ENCODE results near the gene KLRC2. TPM values are rescaled to one million over a fixed set of nuclear protein-coding genes. Genes with fewer than 3 reads are reported as not detected.

The KLRC2 gene
- total RNA-seq, 1 experiment from 2014 or later = not detected

DNA sequence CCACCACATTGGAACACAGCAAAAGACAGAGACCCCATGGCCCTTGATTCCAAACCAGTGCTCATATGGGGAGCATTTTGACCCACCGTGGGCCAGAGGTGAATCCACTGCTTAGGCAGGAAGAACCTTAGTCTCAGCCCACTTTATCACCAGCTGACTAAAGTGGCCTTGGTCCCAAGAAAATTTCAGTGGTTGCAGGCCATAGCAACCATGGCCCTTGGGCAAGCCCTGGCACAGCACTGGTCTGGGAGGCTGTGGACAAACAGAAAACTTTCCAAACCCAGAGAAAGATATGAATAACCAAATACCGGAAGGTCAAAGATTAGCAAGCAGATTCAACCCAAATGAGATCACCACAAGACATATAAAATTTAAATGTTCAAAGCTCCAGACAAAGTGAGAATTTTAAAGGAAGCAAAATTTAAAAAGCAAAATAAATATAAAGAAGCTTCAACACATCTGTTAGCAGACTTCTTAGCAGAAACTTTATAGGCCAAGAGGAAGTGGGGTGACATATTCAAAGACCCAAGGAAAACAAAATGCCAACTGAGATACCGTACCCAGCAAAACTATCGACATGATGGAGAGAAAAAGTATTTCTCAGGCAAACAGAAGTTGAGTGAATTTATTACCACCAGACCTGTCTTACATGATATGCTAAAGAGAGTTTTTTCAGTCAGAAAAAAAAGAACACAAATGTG is 53.7 kb downstream of the KLRC2 start:
- ChIA-PET POLR2A (no interaction called here), CTCF (no interaction called here)
- no peak overlapping the region for H3K4me3 ChIP-seq (ENCODE audit: low read depth in 2 of 2, low read length in 2 of 2)
- no peaks in the 10 kb centered on the region for H3K4me1 ChIP-seq (ENCODE audit: control insufficient read depth, insufficient read depth, low read length)
- BruUV-seq (replicated peaks) = no TSS peak
- ATAC-seq (no peak), DNase-seq (ENCODE audit: low read depth, low spot score) (no peak)
- H3K27ac ChIP-seq (ENCODE audit: low read length) = no peak overlapping the region; the same call in 1 of the 2 replicates
- no peaks in the 10 kb centered on the region for H3K9me3 ChIP-seq (ENCODE audit: control insufficient read depth, insufficient read depth, low read depth, low read length)
- TF ChIP-seq POLR2AphosphoS5 (IDR thresholded peaks at IDR 0.05; ENCODE audit: low read depth, low read length) = no peak
- TF ChIP-seq SIN3A (IDR thresholded peaks at IDR 0.05; ENCODE audit: borderline replicate concordance, insufficient read depth, low read depth, low read length) = no peak
- TF ChIP-seq, protein P1, sequence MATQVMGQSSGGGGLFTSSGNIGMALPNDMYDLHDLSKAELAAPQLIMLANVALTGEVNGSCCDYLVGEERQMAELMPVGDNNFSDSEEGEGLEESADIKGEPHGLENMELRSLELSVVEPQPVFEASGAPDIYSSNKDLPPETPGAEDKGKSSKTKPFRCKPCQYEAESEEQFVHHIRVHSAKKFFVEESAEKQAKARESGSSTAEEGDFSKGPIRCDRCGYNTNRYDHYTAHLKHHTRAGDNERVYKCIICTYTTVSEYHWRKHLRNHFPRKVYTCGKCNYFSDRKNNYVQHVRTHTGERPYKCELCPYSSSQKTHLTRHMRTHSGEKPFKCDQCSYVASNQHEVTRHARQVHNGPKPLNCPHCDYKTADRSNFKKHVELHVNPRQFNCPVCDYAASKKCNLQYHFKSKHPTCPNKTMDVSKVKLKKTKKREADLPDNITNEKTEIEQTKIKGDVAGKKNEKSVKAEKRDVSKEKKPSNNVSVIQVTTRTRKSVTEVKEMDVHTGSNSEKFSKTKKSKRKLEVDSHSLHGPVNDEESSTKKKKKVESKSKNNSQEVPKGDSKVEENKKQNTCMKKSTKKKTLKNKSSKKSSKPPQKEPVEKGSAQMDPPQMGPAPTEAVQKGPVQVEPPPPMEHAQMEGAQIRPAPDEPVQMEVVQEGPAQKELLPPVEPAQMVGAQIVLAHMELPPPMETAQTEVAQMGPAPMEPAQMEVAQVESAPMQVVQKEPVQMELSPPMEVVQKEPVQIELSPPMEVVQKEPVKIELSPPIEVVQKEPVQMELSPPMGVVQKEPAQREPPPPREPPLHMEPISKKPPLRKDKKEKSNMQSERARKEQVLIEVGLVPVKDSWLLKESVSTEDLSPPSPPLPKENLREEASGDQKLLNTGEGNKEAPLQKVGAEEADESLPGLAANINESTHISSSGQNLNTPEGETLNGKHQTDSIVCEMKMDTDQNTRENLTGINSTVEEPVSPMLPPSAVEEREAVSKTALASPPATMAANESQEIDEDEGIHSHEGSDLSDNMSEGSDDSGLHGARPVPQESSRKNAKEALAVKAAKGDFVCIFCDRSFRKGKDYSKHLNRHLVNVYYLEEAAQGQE (IDR thresholded peaks at IDR 0.05; ENCODE audit: insufficient read depth in 1 of 2, low read depth in 2 of 2, low read length in 1 of 2) = no peak
- no peak for TF ChIP-seq TCF7L2 (IDR thresholded peaks at IDR 0.05; ENCODE audit: low read depth, low read length)
- TF ChIP-seq, protein P2, sequence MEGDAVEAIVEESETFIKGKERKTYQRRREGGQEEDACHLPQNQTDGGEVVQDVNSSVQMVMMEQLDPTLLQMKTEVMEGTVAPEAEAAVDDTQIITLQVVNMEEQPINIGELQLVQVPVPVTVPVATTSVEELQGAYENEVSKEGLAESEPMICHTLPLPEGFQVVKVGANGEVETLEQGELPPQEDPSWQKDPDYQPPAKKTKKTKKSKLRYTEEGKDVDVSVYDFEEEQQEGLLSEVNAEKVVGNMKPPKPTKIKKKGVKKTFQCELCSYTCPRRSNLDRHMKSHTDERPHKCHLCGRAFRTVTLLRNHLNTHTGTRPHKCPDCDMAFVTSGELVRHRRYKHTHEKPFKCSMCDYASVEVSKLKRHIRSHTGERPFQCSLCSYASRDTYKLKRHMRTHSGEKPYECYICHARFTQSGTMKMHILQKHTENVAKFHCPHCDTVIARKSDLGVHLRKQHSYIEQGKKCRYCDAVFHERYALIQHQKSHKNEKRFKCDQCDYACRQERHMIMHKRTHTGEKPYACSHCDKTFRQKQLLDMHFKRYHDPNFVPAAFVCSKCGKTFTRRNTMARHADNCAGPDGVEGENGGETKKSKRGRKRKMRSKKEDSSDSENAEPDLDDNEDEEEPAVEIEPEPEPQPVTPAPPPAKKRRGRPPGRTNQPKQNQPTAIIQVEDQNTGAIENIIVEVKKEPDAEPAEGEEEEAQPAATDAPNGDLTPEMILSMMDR (IDR thresholded peaks at IDR 0.05) = no peak
- intact Hi-C loops (cut with micrococcal nuclease; ENCODE audit: unreplicated experiment) = no loop called here
- in situ Hi-C loops (cut with HindIII; ENCODE audit: low pct_unique_long_range_greater_than_20kb, low sequenced_read_pairs) = no loop called here
- no peaks in the 10 kb centered on the region for H3K36me3 ChIP-seq (ENCODE audit: control insufficient read depth, insufficient read depth, low read length)
- no peaks in the 10 kb centered on the region for H3K27me3 ChIP-seq (ENCODE audit: control insufficient read depth, insufficient read depth, low read length)

Other genes starting within 250 kb of the KLRC2 start
- 24.1 TPM for gene GABARAPL1, start 223.1 kb downstream of the KLRC2 start, total RNA-seq (2021; ENCODE audit: unreplicated experiment)
- gene KLRD1, start 128.1 kb downstream of the KLRC2 start, total RNA-seq (2021; ENCODE audit: unreplicated experiment) = not detected
- 0.95 TPM for gene KLRK1, start 46.0 kb downstream of the KLRC2 start, total RNA-seq (2021; ENCODE audit: unreplicated experiment)
- gene KLRC4, start 26.3 kb downstream of the KLRC2 start, total RNA-seq (2021; ENCODE audit: unreplicated experiment) = 1.4 TPM
- gene KLRC3, start 15.4 kb downstream of the KLRC2 start, total RNA-seq (2021; ENCODE audit: unreplicated experiment) = 0.74 TPM
- not detected for gene KLRC1, start 17.4 kb upstream of the KLRC2 start, total RNA-seq (2021; ENCODE audit: unreplicated experiment)
- gene EIF2S3B, start 69.9 kb upstream of the KLRC2 start, total RNA-seq (2021; ENCODE audit: unreplicated experiment) = 0.28 TPM
- 22.5 TPM for gene MAGOHB, start 177.6 kb upstream of the KLRC2 start, total RNA-seq (2021; ENCODE audit: unreplicated experiment)
- 0.85 TPM for gene STYK1, start 238.0 kb upstream of the KLRC2 start, total RNA-seq (2021; ENCODE audit: unreplicated experiment)